GM21515 (cell line): ENCODE results near the gene IL22RA2.

Experiments
- ATAC-seq: cut with Tn5 transposase; IDR thresholded peaks from one replicate; pipeline ENCODE4 v1.9.1; 2021; ENCODE audit not compliant: unreplicated experiment

Gene IL22RA2

DNA sequence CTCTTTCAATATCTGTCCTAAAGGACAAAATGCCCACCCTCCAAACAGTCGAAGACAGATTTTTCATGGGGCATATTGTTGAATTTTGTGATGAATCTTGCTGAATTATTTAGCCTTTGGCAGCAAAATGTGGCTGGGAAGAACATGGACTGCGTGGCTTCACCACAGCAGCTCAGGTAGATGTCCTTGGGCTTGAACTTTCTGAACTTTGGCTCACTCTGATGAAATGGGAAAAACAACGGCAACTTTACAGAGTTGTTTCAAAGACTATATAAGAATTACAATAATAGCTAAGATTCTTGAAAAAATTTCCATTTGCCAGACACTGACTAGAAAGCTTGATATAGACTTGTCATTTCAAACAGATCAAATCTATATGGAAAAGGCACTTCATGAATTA, 75.9 kb downstream of the IL22RA2 start:
- no peak for ATAC-seq

DNA sequence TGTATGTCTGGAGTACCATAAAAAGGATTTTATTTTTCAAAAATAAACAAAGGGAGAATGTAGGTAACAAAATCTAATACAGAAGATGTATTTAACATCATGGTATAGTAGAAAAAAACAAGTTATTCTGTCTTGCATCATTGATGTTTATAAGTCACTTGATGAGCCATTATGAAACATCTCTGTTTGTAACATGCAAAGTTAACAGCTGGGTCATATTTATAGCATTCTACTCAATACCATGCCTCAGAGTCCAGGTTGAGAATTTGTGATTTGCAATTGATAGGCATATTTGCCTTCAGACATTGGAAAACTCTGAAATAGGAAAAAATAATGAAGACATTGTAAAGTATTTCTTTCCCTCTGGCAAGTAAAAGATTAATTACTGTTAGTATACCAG, 76.4 kb downstream of the IL22RA2 start:
- ATAC-seq, result peak; percentile 31

DNA sequence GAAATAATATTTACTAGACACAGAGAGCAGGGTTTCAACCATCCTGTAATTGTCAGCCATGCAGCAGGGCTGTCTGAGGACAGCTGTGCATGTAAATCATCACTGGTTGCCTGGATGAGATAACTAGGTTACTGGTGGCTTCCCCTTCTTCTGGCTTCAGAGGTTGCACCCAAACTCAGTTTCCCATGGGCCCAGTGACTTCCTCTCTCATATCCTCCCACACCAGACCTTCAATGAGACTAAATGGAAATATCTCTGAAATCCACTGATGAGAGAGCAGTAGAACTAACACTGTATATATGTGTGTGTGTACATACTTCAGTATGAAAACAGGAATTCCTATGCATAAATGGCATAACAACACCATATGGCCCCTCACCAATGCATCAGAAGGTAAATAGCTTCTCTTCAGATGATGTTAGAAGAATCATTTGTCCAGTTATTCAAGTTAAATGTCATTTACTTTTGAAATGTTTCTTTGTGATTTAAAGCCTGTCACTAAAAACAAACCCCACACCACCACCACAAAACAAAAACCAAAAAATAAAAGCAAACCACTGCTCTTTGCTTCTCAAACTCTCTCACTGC, 77.7 kb downstream of the IL22RA2 start:
- peak; percentile 81 for ATAC-seq

GRCh38 chr6:137095093-137095492, 78.4 kb downstream of the IL22RA2 start:
- ATAC-seq, result no peak

DNA sequence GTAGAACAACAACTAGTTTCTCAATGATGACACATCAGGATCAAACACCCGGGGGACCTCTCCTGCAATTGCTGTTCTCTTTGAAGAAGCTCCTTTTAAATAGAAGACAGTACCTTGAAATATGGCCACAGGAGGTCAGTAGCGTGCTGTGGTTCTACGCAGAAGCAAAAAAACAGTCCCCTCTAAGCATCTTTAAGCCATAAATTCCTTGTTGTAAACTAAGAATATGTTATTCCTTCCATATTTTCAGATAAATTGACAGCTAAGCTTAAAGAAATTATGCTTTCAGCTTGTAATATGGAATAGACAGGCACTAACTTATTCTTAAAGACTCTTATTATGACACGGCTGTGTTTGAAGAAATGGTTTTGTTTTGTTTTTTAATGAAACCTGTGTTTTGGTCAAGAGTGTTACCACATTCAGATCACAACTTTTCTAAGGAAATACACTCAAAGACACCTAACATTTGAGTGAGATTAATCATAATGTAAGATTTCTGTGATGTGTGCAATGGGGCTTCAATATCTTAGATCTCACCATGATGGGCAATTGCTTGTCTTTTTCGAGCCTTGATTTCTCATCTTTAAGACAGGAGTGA, 78.9 kb downstream of the IL22RA2 start:
- ATAC-seq, result no peak
